ENCODE results near the gene VRTN. TPM values are rescaled to one million over a fixed set of nuclear protein-coding genes. Genes with fewer than 3 reads are reported as not detected.
"Not testable (repeated sequence)": the region's sequence is repeated elsewhere in the genome, so short reads cannot be mapped to it uniquely, and the experiment has no call there.

VRTN gene
- total RNA-seq, 1 donor from 2014 or later: not detected

- DNase-seq (ENCODE audit: low spot score) (no peak), ATAC-seq (no peak)
- intact Hi-C loops (cut with DNase I): no loop called here
Observed at GRCh38 chr14:74347795-74348100, 523 bp upstream of the VRTN start.

- intact Hi-C loops (cut with DNase I): no loop called here
- ATAC-seq (no peak), DNase-seq (ENCODE audit: low spot score) (no peak)
Observed at GRCh38 chr14:74348735-74349463, 628 bp downstream of the VRTN start.

- DNase-seq (ENCODE audit: low spot score): no peak
- no peak for ATAC-seq
- intact Hi-C loops (cut with DNase I): no loop called here
Observed at GRCh38 chr14:74349757-74350156, 1.5 kb downstream of the VRTN start.

- intact Hi-C loops (cut with DNase I): no loop called here
- ATAC-seq (no peak), DNase-seq (ENCODE audit: low spot score) (no peak)
Observed at GRCh38 chr14:74350211-74350927, 2.1 kb downstream of the VRTN start.

DNA sequence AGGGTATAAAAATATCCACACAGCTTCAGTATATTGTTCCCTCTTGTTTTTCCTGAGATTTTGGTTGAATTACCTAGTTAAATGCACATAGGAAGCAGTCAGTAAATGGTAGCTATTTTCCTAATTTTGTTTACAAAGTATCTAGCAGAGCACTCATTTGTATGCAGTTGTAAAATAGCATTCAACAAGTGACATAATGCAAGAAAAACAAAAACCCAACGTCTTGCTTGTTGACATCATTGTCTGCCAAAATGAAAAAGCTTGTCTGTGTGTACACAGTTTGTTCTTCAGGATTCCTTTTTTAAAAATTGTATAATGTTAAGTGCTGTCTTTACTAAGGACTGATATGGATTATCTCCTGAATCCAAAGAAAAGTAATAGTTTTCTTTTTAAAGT lies 2.7 kb downstream of the VRTN start:
- no peak for DNase-seq (ENCODE audit: low spot score)
- ATAC-seq: no peak
- intact Hi-C loops (cut with DNase I): no loop called here

DNA sequence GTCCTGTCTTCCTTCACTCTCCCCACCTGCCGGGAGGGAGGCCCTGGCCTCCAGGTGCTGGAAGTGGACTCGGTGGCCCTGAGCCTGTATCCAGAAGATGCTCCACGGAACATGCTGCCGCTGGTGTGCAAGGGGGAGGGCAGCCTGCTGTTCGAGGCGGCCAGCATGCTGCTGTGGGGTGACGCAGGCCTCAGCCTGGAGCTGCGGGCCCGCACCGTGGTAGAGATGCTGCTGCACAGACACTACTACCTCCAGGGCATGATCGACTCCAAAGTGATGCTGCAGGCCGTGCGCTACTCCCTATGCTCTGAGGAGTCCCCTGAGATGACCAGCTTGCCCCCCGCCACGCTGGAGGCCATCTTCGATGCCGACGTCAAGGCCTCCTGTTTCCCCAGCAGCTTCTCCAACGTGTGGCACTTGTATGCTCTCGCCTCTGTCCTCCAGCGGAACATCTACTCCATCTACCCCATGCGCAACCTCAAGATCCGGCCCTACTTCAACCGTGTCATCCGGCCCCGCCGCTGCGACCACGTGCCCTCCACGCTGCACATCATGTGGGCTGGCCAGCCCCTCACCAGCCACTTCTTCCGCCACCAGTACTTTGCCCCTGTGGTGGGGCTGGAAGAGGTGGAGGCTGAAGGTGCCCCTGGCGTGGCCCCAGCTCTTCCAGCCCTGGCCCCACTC lies 8.8 kb downstream of the VRTN start:
- ATAC-seq (no peak), DNase-seq (ENCODE audit: low spot score) (no peak)
- intact Hi-C loops (cut with DNase I): no loop called here

GRCh38 chr14:74357585-74357984 lies 9.3 kb downstream of the VRTN start:
- intact Hi-C loops (cut with DNase I): no loop called here
- ATAC-seq (no peak), DNase-seq (ENCODE audit: low spot score) (no peak)

DNA sequence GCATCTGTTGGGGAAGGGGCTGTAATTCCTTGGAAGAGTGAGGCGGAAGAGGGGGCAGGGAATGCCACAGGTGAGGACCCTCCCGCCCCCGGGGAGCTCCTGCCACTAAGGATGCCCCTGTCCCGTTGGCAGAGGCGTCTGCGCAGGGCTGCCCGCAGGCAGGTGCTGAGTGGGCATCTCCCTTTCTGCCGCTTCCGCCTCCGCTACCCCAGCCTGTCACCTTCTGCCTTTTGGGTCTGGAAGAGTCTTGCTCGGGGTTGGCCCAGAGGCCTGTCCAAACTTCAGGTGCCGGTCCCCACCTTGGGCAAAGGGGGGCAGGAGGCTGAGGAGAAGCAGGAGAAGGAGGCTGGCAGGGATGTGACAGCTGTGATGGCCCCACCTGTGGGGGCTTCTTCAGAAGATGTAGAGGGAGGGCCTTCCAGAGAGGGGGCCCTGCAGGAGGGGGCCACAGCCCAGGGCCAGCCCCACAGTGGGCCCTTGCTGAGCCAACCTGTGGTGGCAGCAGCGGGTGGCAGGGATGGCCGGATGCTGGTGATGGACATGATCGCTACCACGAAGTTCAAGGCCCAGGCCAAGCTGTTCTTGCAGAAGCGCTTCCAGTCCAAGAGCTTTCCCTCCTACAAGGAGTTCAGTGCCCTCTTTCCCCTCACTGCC lies 10.0 kb downstream of the VRTN start:
- intact Hi-C loops (cut with DNase I): no loop called here
- DNase-seq (ENCODE audit: low spot score): no peak
- ATAC-seq: no peak

DNA sequence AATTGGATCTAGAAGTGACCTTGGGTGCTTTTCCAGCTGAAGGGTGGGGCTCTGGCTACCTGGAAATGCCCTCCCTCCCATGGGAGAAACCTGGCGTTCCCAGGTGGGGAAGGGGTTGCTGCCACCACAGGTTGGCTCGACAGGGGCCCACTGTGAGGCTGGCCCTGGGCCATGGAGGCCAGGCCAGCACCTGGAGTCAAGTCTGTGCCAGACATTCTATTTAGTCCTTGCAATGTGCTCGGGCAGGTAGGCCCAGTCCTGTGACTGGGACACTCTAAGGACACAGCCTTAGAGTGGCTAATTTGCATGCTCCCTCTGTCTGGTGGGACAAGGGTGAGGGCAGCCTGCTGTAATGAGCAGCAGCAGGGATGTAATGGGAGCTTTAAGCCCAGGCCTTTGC lies 11.9 kb downstream of the VRTN start:
- no peak for DNase-seq (ENCODE audit: low spot score)
- intact Hi-C loops (cut with DNase I): loop anchor here (10.0 kb wide), 1 partner anchor 125 kb away; no protein-coding TSS in a partner anchor
- ATAC-seq: no peak

GRCh38 chr14:74362361-74362915 lies 14.2 kb downstream of the VRTN start:
- ATAC-seq (peak; percentile 89), DNase-seq (ENCODE audit: low spot score) (peak; percentile 90)
- intact Hi-C loops (cut with DNase I): loop anchor here (10.0 kb wide), 1 partner anchor 122 kb away; no protein-coding TSS in a partner anchor

DNA sequence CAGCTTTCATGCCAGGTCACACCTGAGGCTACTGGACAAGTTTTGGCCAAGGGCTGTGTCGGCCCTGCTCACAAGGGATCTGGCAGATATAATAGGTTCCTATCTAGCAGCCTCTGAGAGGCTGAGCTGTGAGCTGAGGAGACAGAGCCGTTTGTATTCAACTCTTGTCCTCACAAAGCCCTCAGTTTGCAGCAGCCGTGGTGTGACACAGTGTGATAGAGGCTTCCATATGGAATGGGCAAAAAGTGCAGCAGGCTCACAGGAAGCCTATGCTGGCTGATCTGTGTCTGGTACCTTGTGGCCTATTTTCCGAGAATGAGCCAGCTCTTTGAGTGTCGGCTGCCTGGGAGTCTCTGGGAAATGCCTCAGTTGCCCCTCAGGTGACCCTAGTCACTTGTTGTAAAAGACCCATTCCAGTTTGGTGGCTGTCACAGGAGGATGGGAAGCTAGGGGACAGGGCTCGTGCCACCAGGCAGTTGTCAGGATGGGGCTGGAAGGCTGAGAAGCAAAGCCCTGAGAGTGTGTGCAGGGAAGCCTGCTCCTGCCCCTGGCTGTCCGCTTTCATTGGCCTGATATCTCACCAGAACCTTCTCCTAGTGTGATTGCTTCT lies 16.1 kb downstream of the VRTN start:
- intact Hi-C loops (cut with DNase I): loop anchor here (10.0 kb wide), 1 partner anchor 120 kb away; no protein-coding TSS in a partner anchor
- no peak for ATAC-seq
- no peak for DNase-seq (ENCODE audit: low spot score)

- intact Hi-C loops (cut with DNase I): loop anchor here (10.0 kb wide), 1 partner anchor 117 kb away; no protein-coding TSS in a partner anchor
- no peak for DNase-seq (ENCODE audit: low spot score)
- no peak for ATAC-seq
Observed at GRCh38 chr14:74368026-74368425, 19.8 kb downstream of the VRTN start.

DNA sequence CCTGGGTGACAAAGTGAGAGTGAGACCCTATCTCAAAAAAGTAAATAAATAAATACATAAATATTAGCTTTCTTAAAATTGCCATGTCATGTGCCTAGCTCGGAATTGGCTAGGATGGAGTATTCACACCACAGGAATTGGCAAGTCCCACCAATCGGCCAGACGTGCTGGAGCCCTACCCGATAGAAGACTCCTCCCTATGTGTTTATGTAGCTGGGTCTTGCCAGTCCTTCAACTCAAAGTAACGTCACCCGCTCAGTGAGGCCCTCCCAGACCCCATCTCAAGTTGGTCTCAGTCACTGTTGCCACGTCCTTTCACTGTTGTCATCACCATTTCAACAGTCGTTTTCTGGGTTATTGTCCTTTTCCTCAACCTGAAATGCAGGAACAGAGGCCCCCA lies 20.2 kb downstream of the VRTN start:
- intact Hi-C loops (cut with DNase I): loop anchor here (10.0 kb wide), 1 partner anchor 116 kb away; no protein-coding TSS in a partner anchor
- ATAC-seq (no peak), DNase-seq (ENCODE audit: low spot score) (no peak)

DNA sequence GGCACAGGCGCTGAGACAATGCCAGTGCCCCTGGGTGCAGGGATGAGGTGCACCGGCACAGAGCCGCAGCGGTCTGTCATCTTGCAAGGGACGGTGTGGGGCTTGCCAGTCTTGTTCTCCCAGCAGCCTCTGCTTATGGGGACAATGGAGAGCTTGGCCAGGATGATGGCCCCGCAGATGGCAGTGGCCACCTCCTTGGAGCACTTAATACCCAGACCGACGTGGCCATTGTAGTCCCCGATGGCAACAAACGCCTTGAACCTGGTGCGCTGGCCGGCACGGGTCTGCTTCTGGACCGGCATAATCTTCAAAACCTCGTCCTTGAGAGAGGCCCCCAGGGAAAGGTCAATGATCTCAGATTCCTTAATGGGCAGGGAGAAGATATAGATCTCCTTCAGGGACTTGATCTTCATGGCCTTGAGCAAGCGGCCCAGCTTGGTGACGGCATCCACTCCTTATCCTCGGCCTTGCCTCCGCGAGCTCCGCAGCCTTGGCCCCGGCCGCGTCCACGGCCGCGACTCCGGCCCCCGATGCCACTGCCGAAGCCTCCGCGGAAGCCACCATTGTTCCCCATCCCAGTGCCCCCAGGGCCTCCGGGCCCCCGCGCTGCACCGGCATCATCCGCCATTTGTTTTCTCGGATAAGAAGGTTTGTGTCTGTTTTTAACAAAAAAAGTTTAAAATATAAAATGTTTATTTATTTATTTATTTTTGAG lies 29.9 kb downstream of the VRTN start:
- intact Hi-C loops (cut with DNase I): no loop called here
- DNase-seq (ENCODE audit: low spot score) (no peak), ATAC-seq (no peak)

GRCh38 chr14:74380172-74380571 lies 31.9 kb downstream of the VRTN start:
- DNase-seq (ENCODE audit: low spot score): no peak

GRCh38 chr14:74380845-74381244 lies 32.6 kb downstream of the VRTN start:
- intact Hi-C loops (cut with DNase I): no loop called here
- DNase-seq (ENCODE audit: low spot score) (no peak), ATAC-seq (no peak)

More at GRCh38 chr14:74380172-74380571, 31.9 kb downstream of the VRTN start:
- intact Hi-C loops (cut with DNase I): no loop called here
- ATAC-seq: no peak

DNA sequence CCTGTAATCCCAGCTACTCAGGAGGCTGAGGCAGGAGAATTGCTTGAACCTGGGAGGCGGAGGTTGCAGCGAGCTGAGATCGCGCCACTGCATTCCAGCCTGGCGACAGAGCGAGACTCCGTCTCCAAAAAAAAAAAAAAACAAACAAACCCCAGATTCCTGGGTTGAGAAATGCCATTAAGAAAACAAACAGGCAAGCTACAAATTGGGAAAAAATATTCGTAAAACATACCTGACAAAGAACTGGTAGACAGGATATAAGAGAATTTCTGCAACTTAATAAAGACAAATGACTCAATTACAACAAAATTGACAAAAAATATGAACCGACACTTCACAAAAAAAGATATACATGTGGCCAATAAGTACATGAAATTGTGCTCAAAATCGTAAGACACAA lies 33.3 kb downstream of the VRTN start:
- intact Hi-C loops (cut with DNase I); DNase-seq (ENCODE audit: low spot score); ATAC-seq: not testable (repeated sequence)

GRCh38 chr14:74382231-74382630 lies 34.0 kb downstream of the VRTN start:
- no peak for DNase-seq (ENCODE audit: low spot score)
- ATAC-seq: no peak
- intact Hi-C loops (cut with DNase I): no loop called here
